Bronchial epithelial cell (primary cell): ENCODE measurements around the gene LLGL1. TPM values are rescaled to one million over a fixed set of nuclear protein-coding genes. Genes with fewer than 3 reads are reported as not detected.

Experiments used
- DNase-seq: peaks from one replicate; pipeline ENCODE4 v3.0.0-alpha.2; 2010; ENCODE audit warnings: low read depth
- FAIRE-seq: peaks from 2 replicates; lab custom pipeline; 2011; peaks lifted over from hg19 to GRCh38; lab: Jason Lieb, UNC
- H3K27me3 ChIP-seq: 2 replicates; pipeline ENCODE4 v1.5.1; 2011; ENCODE audit warnings: low read length; ENCODE audit not compliant: control insufficient read depth, insufficient read depth
- H3K36me3 ChIP-seq: 2 replicates; pipeline ENCODE4 v1.5.1; 2011; ENCODE audit warnings: low read length; ENCODE audit not compliant: control insufficient read depth, insufficient read depth
- H3K4me3 ChIP-seq: 2 replicates; pipeline ENCODE4 v1.5.1; 2011; ENCODE audit warnings: mild to moderate bottlenecking, low read depth, low read length, control low read depth
- CTCF ChIP-seq: IDR thresholded peaks from 2 replicates; pipeline ENCODE4 v1.5.1; 2011; ENCODE audit warnings: mild to moderate bottlenecking, moderate library complexity, low read length, control low read depth, inconsistent platforms; ENCODE audit not compliant: insufficient read depth, severe bottlenecking
- total RNA-seq: library from RNA; depleted of rRNA; stranded (reverse); fragments of >200 nt; gene quantifications from 2 replicates; pipeline ENCODE4 v1.2.1, GENCODE V29; 2014

The LLGL1 gene
- total RNA-seq, 1 donor from 2014 or later, result 20.0 TPM

- FAIRE-seq (peak; percentile 80), DNase-seq (no peak)
- H3K36me3 ChIP-seq, result peaks cover 65% of the 10 kb centered on the region
- no peak overlapping the region for H3K4me3 ChIP-seq
- H3K27me3 ChIP-seq, result no peaks in the 10 kb centered on the region
- TF ChIP-seq CTCF, result no peak
Observed at GRCh38 chr17:18253187-18253884, 27.9 kb downstream of the LLGL1 start.

DNA sequence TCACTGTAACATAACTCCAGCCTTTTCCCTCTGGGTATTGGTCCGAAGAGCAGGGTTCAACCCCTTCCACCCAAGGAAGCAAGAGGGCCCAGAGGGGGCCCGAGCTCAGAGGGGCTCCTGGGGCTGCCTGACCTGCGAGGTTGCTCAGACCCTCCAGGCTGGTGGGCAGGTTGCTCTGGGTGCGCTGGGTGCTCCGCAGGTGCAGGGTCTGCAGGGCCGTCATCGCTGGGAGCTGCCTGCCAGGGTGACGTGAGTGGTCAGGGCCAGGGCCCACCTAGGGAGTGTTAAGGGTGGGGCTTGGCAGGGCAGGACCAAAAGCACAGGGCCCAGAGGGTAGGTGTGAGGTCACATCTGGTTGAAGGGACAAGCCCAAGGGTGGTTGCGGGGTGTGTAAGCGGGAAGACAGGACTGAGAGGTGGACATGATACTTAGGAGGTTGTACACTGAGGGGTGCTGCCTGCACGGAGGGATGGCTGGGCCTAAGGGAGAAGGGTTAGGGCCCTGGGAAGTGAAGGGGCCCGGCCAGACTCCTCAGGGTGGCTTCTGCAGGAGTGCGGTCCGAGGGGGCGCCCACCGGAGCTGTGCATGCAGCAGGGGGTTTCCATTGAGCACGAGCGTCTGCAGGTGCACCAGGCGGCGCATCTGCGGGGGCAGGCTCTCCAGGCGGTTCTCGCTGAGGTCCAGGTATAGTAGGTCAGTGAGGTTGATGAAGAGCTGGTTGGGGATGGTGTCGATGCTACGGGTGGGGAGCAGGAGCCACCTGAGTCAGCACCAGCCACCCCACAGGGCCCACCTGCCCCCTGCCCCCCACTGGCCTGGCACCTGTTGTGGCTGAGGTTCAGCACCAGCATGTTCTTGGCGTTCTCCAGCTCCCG is 28.7 kb downstream of the LLGL1 start:
- Histone ChIP-seq H3K36me3 (peaks cover 63% of the 10 kb centered on the region), H3K27me3 (no peaks in the 10 kb centered on the region), H3K4me3 (no peak overlapping the region)
- DNase-seq, result no peak
- no peak for TF ChIP-seq CTCF
- no peak for FAIRE-seq

DNA sequence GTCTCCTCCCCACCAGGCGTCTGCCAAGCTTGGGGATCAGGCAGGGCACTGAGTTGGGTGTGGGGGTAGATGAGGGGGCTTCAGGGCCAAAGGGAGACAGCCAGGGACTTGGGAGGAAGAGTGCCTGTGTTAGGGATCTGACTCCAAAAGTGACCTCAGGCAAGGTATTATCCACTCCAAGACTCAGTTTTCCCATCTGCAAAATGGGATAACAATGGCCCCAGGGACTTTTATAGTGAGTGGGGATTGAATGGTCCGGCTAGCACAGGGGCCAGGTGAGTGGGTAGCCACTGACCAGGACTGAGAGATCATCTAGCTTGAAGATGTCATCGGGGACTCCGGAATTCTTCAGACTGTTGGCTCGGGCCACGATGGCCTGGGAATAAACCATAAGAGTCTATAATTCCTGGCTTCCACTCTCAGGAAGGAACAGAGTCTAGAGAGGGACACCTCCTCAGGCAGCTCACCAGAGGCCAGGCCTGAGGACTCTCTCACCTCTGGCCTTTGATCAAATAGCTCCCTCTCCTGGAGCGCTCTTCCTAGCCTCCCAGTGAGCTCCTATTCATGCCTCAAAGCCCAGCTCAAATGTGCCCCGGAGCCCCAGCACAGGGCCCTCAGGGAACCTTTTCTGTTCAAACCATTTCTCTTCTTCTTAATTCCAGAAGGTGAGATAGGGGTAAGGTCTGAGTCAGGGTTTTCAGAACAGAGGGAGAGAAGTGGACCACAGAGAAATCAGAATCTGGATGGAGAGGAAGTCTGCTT is 29.6 kb downstream of the LLGL1 start:
- TF ChIP-seq CTCF, result peak; percentile 1
- no peaks in the 10 kb centered on the region for H3K27me3 ChIP-seq
- no peak for DNase-seq
- FAIRE-seq, result no peak
- no peak overlapping the region for H3K4me3 ChIP-seq
- peaks cover 62% of the 10 kb centered on the region for H3K36me3 ChIP-seq

GRCh38 chr17:18256351-18256750 is 30.9 kb downstream of the LLGL1 start:
- no peak for FAIRE-seq
- TF ChIP-seq CTCF, result no peak
- H3K36me3 ChIP-seq, result peaks cover 51% of the 10 kb centered on the region
- DNase-seq, result no peak
- no peaks in the 10 kb centered on the region for H3K27me3 ChIP-seq
- no peak overlapping the region for H3K4me3 ChIP-seq

DNA sequence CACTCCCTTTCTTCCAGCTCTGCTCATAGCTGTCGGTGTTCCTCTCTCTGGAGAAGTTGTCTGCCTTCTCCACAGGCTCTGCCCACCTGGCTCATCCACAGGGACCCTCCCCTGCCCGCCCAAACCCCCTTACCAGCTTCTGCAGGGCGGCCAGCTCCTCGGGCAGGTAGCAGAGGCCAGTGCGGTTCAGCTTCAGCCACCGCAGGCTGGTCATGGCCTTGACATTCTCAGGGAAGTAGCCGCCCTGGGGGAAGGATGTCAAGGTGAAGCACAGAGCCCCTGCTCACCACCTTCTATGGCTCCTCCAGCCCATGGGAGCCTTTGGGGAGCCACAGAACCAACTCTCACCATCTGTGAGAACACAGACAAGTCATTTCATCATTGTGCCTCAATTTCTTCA is 31.3 kb downstream of the LLGL1 start:
- Histone ChIP-seq H3K4me3 (no peak overlapping the region), H3K27me3 (no peaks in the 10 kb centered on the region), H3K36me3 (peaks cover 47% of the 10 kb centered on the region)
- DNase-seq (no peak), FAIRE-seq (no peak)
- no peak for TF ChIP-seq CTCF
